Measurements from ENCODE around the gene ARFIP1.
A peak's percentile ranks its signal among the peaks of the same experiment; 100 is the strongest.
"Not testable (repeated sequence)": the region's sequence is repeated elsewhere in the genome, so short reads cannot be mapped to it uniquely, and the experiment has no call there.

The ARFIP1 gene, protein sequence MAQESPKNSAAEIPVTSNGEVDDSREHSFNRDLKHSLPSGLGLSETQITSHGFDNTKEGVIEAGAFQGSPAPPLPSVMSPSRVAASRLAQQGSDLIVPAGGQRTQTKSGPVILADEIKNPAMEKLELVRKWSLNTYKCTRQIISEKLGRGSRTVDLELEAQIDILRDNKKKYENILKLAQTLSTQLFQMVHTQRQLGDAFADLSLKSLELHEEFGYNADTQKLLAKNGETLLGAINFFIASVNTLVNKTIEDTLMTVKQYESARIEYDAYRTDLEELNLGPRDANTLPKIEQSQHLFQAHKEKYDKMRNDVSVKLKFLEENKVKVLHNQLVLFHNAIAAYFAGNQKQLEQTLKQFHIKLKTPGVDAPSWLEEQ

DNA sequence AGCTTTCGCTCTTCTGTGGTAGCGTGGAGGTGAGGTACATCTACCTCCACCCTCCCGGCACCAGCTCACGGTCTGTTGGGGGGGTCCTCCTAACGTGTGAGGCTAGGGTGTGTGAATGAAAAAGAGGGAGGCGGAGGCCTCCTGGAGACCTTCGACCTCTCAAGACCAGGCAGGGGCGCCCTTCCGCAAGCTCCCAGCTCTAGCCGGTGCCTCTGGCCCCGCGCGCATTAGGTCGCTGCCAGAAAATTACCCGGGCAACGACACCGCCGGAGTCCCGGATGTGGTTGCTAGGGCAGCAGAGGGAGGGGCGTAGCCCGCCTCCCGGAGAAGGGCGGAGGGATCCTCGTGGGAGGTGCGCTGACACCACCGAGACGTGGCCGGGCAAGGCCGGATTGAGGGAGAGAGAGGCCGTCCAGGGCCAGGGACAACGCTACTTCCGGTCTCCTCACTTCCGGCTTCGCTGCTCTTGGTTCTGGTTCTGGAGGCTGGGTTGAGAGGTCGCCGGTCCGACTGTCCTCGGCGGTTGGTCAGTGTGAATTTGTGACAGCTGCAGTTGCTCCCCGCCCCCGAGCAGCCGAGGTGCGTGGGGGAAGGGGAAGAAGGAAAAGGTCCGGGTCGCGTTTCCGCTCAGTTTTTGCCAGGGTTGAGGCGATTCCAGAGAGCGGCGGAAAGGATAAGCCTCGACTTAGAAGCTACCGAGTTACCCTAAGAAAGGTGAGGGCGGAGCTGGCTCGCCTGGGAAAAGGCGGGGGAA, at the start of gene ARFIP1, which contains the start of gene TIGD4:
ARFIP1 (plus strand) TSS at position 442 of the 754 bp plus-strand sequence. CDS start 49,680 bp downstream, outside the sequence.
TIGD4 (minus strand) TSS at position 218 of the 754 bp plus-strand sequence. CDS start 8,726 bp downstream, outside the sequence.
- peak; percentile 90 to 92 for DNase-seq (ENCODE audit: low read depth in 2 of 2)

- DNase-seq (ENCODE audit: low read depth in 2 of 2) = no peak
Measured at GRCh38 chr4:152731997-152732396, 47.8 kb upstream of the ARFIP1 start.

GRCh38 chr4:152734015-152734698, 45.6 kb upstream of the ARFIP1 start:
- no peak for DNase-seq (ENCODE audit: low read depth in 2 of 2)

DNA sequence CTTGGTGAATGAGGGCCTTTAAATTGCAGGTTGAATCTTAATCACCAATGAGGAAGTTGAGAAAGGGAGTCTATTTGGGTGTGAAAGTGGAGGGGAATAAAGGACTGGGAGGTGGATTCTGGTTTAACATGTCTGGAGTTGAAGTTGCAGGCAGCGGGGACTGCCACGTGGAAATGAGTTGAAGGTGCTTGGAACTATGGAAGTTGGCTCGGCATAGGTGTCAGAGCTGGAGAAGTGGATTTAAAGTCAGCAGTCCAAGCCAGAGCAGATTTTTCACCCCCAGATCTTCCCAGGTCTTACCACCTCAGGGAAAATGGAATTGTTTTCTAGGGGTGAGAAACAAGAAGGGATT, 45.1 kb upstream of the ARFIP1 start:
- DNase-seq (ENCODE audit: low read depth in 2 of 2) = no peak

GRCh38 chr4:152735396-152735859, 44.3 kb upstream of the ARFIP1 start:
- DNase-seq (ENCODE audit: low read depth in 2 of 2) = peak; percentile 8 to 10

DNA sequence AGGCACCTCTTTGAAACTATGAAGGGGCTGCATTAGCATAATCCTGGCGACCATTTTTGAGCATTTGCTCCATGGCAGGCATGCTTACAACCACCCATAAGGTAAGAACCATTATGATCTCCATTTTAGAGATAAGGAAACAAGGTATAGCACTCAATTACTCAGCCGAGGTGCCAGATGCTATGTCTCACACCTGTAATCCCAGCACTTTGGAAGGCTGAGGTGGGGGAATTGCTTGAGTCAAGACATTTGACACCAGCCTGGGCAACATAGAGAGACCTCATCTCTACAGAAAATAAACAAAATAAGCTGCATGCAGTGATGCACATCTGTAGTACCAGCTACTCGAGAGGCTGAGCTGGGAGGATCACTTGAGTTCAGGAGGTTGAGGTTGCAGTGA, 43.8 kb upstream of the ARFIP1 start:
- DNase-seq (ENCODE audit: low read depth in 2 of 2) = no peak

GRCh38 chr4:152738827-152739226, 40.9 kb upstream of the ARFIP1 start:
- DNase-seq (ENCODE audit: low read depth in 2 of 2) = no peak

DNA sequence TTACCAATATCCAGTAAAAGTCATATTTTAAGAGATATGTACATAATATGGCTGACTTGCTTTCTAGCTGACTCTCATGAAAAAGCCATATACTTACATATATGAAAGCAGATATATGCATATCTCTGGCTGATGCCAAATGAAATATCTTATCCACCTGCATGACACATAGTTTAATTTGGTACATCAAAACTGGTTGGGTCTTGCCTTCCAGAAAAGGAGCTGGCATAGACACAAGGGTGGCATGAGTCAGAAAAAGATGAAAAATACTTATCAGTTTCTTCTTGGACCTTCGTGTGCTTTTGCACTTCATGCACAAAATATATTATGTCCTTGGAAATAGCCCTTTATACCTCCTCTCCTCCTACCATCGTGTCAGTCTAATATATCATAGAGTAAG, 32.3 kb upstream of the ARFIP1 start:
- no peak for DNase-seq (ENCODE audit: low read depth in 2 of 2)

DNA sequence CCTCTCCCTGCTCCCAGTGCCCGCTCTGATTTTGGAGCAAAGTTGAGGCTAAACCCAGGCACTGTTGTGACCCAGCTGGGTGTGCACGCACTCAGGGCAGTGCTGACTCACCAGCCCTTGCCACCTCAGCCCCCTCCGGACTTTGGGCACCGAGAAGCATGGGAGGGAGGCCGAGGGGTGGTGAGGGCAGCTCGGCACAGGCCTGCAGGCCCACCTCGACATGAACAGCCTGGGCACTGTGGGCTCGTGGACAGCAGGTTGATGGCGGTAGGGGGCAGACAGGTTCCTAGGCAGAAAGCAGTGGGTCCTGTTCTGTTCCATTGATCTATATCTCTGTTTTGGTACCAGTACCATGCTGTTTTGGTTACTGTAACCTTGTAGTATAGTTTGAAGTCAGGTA, 31.1 kb upstream of the ARFIP1 start:
- no peak for DNase-seq (ENCODE audit: low read depth in 2 of 2)

DNA sequence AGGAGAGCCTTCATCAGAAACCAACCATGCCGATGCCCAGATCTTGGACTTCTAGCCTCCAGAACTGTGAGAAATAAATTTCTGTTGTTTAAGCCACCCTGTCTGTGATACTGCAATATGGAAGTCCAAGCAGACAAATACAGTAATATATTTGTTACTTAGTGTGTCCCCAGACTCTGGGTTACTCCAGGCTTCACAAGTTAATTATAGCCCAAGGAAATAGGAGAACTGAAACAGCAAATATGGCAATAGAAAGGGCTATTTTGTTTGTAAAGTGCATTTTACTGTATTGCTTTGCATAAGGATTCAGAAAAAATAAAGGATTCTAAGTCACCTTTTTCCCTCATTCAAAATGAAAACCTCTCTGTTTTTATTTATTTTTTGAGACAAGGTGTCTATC, 16.0 kb upstream of the ARFIP1 start:
- DNase-seq (ENCODE audit: low read depth in 2 of 2) = no peak

DNA sequence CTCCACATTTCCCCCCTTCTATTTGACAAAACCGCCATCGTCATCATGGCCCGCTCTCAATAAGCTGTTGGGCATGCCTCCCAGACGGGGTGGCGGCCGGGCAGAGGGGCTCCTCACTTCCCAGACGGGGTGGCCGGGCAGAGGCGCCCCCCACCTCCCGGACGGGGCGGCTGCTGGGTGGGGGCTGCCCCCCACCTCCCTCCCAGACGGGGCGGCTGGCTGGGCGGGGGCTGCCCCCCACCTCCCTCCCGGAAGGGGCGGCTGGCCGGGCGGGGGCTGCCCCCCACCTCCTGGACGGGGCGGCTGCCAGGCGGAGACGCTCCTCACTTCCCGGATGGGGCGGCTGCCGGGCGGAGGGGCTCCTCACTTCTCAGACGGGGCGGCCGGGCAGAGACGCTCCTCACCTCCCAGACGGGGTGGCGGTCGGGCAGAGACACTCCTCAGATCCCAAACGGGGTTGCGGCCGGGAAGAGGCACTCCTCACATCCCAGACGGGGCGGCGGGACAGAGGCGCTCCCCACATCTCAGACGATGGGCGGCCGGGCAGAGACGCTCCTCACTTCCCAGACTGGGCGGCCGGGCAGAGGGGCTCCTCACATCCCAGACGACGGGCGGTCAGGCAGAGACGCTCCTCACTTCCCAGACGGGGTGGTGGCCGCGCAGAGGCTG, 14.6 kb upstream of the ARFIP1 start:
- DNase-seq (ENCODE audit: low read depth in 2 of 2) = not testable (repeated sequence)

DNA sequence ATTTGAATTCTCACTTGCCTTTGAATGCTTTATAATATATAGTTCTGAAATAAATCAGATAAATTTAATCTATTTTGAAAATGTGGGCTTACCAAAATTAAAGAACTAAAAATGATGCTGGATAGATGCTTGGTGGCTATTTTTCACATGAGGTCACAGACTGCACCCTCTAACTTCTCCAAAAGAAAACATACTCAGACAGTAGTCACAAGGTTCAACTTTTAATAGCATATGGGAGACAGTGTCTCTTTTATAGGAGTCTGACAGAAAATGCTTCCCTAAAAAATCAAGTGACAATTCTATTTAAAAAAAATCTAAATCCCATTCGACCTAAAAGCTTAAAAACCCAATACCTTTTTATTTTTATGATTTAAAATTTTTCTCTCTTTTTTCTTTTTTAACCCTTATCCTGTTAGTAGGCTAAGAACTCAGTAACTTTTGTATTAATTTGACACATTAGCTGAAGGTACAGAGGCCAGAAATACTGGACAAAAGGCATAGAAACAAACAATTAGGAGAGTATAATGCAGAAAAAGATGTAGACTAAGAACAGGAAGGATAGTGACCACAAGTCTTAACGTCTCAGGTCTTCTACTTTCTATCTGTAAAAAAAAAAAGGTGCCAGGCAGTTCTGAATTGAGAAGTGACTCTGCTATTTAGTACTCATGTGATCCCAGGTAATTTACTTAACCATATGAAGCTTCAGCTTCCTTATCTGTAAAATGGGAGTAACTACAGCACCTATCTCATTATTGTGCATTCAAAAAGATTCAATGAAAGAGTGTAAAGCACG, 7.8 kb upstream of the ARFIP1 start:
- no peak for DNase-seq (ENCODE audit: low read depth in 2 of 2)

DNA sequence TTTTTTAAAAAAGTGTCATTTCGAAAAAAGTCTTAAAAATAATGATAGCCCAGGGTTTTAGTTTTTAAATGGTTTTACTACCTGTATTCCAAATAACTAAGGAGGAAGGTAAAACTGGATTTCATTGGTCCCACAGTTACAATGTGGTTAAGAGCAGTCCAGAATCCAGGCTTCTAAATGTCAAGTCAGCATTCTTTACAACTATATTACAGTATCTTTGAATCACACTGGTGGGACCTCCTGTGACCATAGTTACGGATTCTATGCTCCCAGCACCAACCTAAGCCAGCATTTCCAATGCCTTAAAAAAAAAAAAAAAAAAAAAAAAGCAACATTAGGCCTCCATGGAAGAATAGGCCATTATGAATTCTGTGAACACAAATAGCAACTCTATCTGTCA, 6.4 kb upstream of the ARFIP1 start:
- no peak for DNase-seq (ENCODE audit: low read depth in 2 of 2)

- DNase-seq (ENCODE audit: low read depth in 2 of 2) = no peak
Measured at GRCh38 chr4:152773953-152774352, 5.8 kb upstream of the ARFIP1 start.

- DNase-seq (ENCODE audit: low read depth in 2 of 2) = no peak
Measured at GRCh38 chr4:152776352-152776751, 3.4 kb upstream of the ARFIP1 start.

GRCh38 chr4:152777488-152777887, 2.3 kb upstream of the ARFIP1 start:
- no peak for DNase-seq (ENCODE audit: low read depth in 2 of 2)

- DNase-seq (ENCODE audit: low read depth in 2 of 2) = no peak
Measured at GRCh38 chr4:152778656-152779512, 870 bp upstream of the ARFIP1 start.

DNA sequence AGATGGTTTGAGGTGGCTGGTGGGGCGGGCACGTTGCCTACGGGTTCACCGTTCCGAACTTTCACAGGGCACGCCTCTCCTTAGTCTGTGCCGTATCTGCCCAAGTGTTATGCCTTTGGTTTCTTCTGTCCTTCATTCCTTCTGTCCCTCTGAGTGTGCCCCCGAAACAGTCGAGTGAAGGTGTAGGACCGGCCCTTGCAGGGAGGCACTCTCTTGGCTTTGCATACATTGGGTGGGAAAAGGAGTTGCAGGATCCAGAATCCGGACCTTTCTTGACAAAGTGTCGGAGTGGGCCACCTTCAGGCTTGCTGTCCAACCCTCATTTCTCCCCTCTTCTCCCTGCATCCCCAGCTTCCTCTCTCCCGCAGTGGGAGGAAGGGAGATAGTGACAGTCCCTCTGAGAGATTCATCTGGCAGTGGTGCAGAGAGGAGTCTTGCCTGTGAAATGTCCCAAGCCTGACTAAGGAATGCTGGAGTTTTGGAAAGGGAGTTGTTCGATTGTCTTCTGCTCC, 569 bp downstream of the ARFIP1 start:
- DNase-seq (ENCODE audit: low read depth in 2 of 2) = no peak

GRCh38 chr4:152784490-152785350, 5.0 kb downstream of the ARFIP1 start:
- peak; percentile 41 to 54 for DNase-seq (ENCODE audit: low read depth in 2 of 2)

All from fibroblast of skin of left quadriceps (primary cell).